PFSK-1 (cell line): ENCODE data around the gene U2AF1L4.

ENCODE experiments used
- FOXP2 ChIP-seq: optimal IDR thresholded peaks from 2 replicates; pipeline ENCODE3; 2011; ENCODE audit warnings: borderline replicate concordance, control low read depth, inconsistent platforms; ENCODE audit not compliant: insufficient read depth; ENCODE audit errors: extremely low read length, extremely low read depth
- POLR2AphosphoS5 ChIP-seq: IDR thresholded peaks from 2 replicates; pipeline ENCODE4 v1.6.1; 2012; ENCODE audit warnings: low read depth, mild to moderate bottlenecking, control low read depth, low read length, moderate library complexity
- SIN3A ChIP-seq: IDR thresholded peaks from 2 replicates; pipeline ENCODE4 v1.6.1; 2012; ENCODE audit warnings: mild to moderate bottlenecking, low read length, moderate library complexity, borderline replicate concordance; ENCODE audit not compliant: insufficient read depth
- TAF1 ChIP-seq: IDR thresholded peaks from 2 replicates; pipeline ENCODE4 v1.6.1; 2012; ENCODE audit warnings: low read length, control low read depth, borderline replicate concordance; ENCODE audit not compliant: insufficient read depth
- TF ChIP-seq, protein P1 (sequence below), 2 experiments: IDR thresholded peaks; 2 replicates each; pipeline versions ENCODE4 v1.6.1 to v1.8.0; 2011 to 2012; ENCODE audit warnings: low read depth in 2 of 2, low read length in 2 of 2, control low read depth in 1 of 2, inconsistent platforms in 1 of 2, mild to moderate bottlenecking in 1 of 2, moderate library complexity in 1 of 2; ENCODE audit not compliant: insufficient read depth in 1 of 2

U2AF1L4 gene

DNA sequence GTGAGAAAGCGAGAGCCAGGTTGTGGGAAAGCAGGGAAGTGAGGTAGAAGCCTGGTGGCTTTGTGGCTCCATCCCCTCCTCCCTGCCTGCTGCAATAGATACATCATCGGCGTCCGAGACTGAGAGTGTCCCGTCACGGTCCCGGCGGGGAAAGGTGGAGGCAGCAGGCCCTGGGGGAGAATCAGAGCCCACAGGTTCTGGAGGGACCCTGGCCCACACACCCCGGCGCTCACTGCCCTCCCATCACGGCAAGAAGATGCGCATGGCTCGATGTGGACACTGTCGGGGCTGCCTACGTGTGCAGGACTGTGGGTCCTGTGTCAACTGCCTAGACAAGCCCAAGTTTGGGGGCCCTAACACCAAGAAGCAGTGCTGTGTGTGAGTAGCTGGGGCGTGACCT is 22.3 kb downstream of the U2AF1L4 start:
- TF ChIP-seq, protein P1, sequence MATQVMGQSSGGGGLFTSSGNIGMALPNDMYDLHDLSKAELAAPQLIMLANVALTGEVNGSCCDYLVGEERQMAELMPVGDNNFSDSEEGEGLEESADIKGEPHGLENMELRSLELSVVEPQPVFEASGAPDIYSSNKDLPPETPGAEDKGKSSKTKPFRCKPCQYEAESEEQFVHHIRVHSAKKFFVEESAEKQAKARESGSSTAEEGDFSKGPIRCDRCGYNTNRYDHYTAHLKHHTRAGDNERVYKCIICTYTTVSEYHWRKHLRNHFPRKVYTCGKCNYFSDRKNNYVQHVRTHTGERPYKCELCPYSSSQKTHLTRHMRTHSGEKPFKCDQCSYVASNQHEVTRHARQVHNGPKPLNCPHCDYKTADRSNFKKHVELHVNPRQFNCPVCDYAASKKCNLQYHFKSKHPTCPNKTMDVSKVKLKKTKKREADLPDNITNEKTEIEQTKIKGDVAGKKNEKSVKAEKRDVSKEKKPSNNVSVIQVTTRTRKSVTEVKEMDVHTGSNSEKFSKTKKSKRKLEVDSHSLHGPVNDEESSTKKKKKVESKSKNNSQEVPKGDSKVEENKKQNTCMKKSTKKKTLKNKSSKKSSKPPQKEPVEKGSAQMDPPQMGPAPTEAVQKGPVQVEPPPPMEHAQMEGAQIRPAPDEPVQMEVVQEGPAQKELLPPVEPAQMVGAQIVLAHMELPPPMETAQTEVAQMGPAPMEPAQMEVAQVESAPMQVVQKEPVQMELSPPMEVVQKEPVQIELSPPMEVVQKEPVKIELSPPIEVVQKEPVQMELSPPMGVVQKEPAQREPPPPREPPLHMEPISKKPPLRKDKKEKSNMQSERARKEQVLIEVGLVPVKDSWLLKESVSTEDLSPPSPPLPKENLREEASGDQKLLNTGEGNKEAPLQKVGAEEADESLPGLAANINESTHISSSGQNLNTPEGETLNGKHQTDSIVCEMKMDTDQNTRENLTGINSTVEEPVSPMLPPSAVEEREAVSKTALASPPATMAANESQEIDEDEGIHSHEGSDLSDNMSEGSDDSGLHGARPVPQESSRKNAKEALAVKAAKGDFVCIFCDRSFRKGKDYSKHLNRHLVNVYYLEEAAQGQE (IDR thresholded peaks at IDR 0.05; ENCODE audit: insufficient read depth in 1 of 2, low read depth in 2 of 2, low read length in 2 of 2), result no peak
- TF ChIP-seq POLR2AphosphoS5 (no peak), FOXP2 (no peak), TAF1 (no peak), SIN3A (no peak)

DNA sequence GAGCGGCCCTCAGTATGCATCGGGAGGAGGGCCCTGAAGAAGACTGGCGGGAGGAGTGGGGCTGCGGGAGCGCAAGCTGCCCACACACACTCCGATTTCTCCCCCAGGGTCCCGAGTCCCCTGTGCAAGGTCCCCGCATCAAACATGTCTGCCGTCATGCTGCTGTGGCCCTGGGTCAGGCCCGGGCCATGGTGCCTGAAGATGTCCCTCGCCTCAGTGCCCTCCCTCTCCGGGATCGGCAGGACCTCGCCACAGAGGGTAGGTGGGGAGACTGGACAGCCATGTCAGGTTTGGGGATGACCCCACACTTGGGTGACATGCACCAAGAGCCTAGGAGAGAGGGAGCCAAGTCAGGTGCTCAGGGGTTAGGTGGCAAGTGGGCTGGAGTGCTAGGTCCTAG is 22.8 kb downstream of the U2AF1L4 start:
- TF ChIP-seq FOXP2 (no peak), POLR2AphosphoS5 (no peak), SIN3A (no peak), TAF1 (no peak)
- TF ChIP-seq, protein P1 (IDR thresholded peaks at IDR 0.05; ENCODE audit: insufficient read depth in 1 of 2, low read depth in 2 of 2, low read length in 2 of 2), result no peak

DNA sequence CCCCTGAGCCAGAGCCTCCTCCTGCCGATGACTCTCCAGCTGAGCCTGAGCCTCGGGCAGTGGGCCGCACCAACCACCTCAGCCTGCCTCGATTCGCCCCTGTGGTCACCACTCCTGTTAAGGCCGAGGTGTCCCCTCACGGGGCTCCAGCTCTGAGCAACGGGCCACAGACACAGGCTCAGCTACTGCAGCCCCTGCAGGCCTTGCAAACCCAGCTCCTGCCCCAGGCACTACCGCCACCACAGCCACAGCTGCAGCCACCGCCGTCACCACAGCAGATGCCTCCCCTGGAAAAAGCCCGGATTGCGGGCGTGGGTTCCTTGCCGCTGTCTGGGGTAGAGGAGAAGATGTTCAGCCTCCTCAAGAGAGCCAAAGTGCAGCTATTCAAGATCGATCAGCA is 23.8 kb downstream of the U2AF1L4 start:
- no peak for TF ChIP-seq POLR2AphosphoS5
- TF ChIP-seq FOXP2, result no peak
- TF ChIP-seq, protein P1 (IDR thresholded peaks at IDR 0.05; ENCODE audit: insufficient read depth in 1 of 2, low read depth in 2 of 2, low read length in 2 of 2), result no peak
- TF ChIP-seq TAF1, result no peak
- TF ChIP-seq SIN3A, result no peak

DNA sequence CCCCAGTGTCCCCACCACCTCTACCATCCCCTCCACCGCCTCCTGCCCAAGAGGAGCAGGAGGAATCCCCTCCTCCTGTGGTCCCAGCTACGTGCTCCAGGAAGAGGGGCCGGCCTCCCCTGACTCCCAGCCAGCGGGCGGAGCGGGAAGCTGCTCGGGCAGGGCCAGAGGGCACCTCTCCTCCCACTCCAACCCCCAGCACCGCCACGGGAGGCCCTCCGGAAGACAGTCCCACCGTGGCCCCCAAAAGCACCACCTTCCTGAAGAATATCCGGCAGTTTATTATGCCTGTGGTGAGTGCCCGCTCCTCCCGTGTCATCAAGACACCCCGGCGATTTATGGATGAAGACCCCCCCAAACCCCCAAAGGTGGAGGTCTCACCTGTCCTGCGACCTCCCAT is 24.6 kb downstream of the U2AF1L4 start:
- TF ChIP-seq, protein P1 (IDR thresholded peaks at IDR 0.05; ENCODE audit: insufficient read depth in 1 of 2, low read depth in 2 of 2, low read length in 2 of 2), result no peak
- TF ChIP-seq TAF1 (no peak), SIN3A (no peak), FOXP2 (no peak), POLR2AphosphoS5 (no peak)

DNA sequence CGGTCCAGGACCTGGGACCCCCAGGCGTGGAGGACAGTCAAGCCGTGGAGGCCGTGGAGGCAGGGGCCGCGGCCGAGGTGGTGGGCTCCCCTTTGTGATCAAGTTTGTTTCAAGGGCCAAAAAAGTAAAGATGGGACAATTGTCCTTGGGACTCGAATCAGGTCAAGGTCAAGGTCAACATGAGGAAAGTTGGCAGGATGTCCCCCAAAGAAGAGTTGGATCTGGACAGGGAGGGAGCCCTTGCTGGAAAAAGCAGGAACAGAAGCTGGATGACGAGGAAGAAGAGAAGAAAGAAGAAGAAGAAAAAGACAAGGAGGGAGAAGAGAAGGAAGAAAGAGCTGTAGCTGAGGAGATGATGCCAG is 25.1 kb downstream of the U2AF1L4 start:
- TF ChIP-seq SIN3A (no peak), POLR2AphosphoS5 (no peak), FOXP2 (no peak), TAF1 (no peak)
- TF ChIP-seq, protein P1 (IDR thresholded peaks at IDR 0.05; ENCODE audit: insufficient read depth in 1 of 2, low read depth in 2 of 2, low read length in 2 of 2), result no peak
